ENCODE results near the gene FUT8.

The FUT8 gene

GRCh38 chr14:65604936-65605335 is 192.4 kb downstream of the FUT8 start:
- H3K4me1 ChIP-seq (ENCODE audit: insufficient read depth, low read length) = no peaks in the 10 kb centered on the region
- H3K4me2 ChIP-seq (ENCODE audit: insufficient read depth, low read length) = no peak overlapping the region
- H3K9ac ChIP-seq (ENCODE audit: low read depth, low read length) = no peak overlapping the region
- H2AFZ ChIP-seq (ENCODE audit: low read depth, low read length) = no peak overlapping the region
- no peaks in the 10 kb centered on the region; the same call in 1 of the 2 replicates for H4K20me1 ChIP-seq (ENCODE audit: insufficient read depth, low read length)
- H3K9me3 ChIP-seq (ENCODE audit: insufficient read depth, low read length, severe bottlenecking) = no peaks in the 10 kb centered on the region
- peak; percentile 16 for TF ChIP-seq CTCF (IDR thresholded peaks at IDR 0.05; ENCODE audit: borderline replicate concordance, extremely low read depth, low read length, poor library complexity, severe bottlenecking)
- no peak for TF ChIP-seq EZH2 (IDR thresholded peaks at IDR 0.05; ENCODE audit: borderline replicate concordance, low read depth, low read length, severe bottlenecking)
- H3K79me2 ChIP-seq (ENCODE audit: insufficient read depth, low read length) = peaks cover 54% of the 10 kb centered on the region
- H3K27me3 ChIP-seq (ENCODE audit: insufficient read depth, low read length, poor library complexity) = no peaks in the 10 kb centered on the region
- no peak overlapping the region for H3K27ac ChIP-seq (ENCODE audit: low read length)
- 0 out of 2 replicates have a peak, but pooled peaks cover 3% of the 10 kb centered on the region for H3K36me3 ChIP-seq (ENCODE audit: insufficient read depth, low read length)
- no peak overlapping the region for H3K4me3 ChIP-seq (ENCODE audit: low read depth in 1 of 2, low read length in 2 of 2)
- ATAC-seq (ENCODE audit: insufficient read depth, low read depth) = no peak
- DNase-seq = no peak

GRCh38 chr14:65606460-65606859 is 193.9 kb downstream of the FUT8 start:
- no peak overlapping the region for H3K4me3 ChIP-seq (ENCODE audit: low read depth in 1 of 2, low read length in 2 of 2)
- H3K36me3 ChIP-seq (ENCODE audit: insufficient read depth, low read length) = 0 out of 2 replicates have a peak, but pooled peaks cover 3% of the 10 kb centered on the region
- ATAC-seq (ENCODE audit: insufficient read depth, low read depth) (no peak), DNase-seq (no peak)
- no peak overlapping the region for H2AFZ ChIP-seq (ENCODE audit: low read depth, low read length)
- no peaks in the 10 kb centered on the region for H3K27me3 ChIP-seq (ENCODE audit: insufficient read depth, low read length, poor library complexity)
- H3K79me2 ChIP-seq (ENCODE audit: insufficient read depth, low read length) = peaks cover 46% of the 10 kb centered on the region
- no peaks in the 10 kb centered on the region; the same call in 1 of the 2 replicates for H4K20me1 ChIP-seq (ENCODE audit: insufficient read depth, low read length)
- no peak for TF ChIP-seq EZH2 (IDR thresholded peaks at IDR 0.05; ENCODE audit: borderline replicate concordance, low read depth, low read length, severe bottlenecking)
- no peak for TF ChIP-seq CTCF (IDR thresholded peaks at IDR 0.05; ENCODE audit: borderline replicate concordance, extremely low read depth, low read length, poor library complexity, severe bottlenecking)
- no peaks in the 10 kb centered on the region for H3K9me3 ChIP-seq (ENCODE audit: insufficient read depth, low read length, severe bottlenecking)
- no peak overlapping the region for H3K27ac ChIP-seq (ENCODE audit: low read length)
- no peaks in the 10 kb centered on the region for H3K4me1 ChIP-seq (ENCODE audit: insufficient read depth, low read length)
- no peak overlapping the region for H3K9ac ChIP-seq (ENCODE audit: low read depth, low read length)
- H3K4me2 ChIP-seq (ENCODE audit: insufficient read depth, low read length) = no peak overlapping the region

GRCh38 chr14:65613131-65613650 is 200.7 kb downstream of the FUT8 start:
- ATAC-seq (ENCODE audit: insufficient read depth, low read depth) (no peak), DNase-seq (no peak)
- Histone ChIP-seq H3K27ac (ENCODE audit: low read length) (no peak overlapping the region), H2AFZ (ENCODE audit: low read depth, low read length) (no peak overlapping the region), H3K9me3 (ENCODE audit: insufficient read depth, low read length, severe bottlenecking) (no peaks in the 10 kb centered on the region), H3K27me3 (ENCODE audit: insufficient read depth, low read length, poor library complexity) (no peaks in the 10 kb centered on the region), H3K79me2 (ENCODE audit: insufficient read depth, low read length) (peaks cover 26% of the 10 kb centered on the region), H3K36me3 (ENCODE audit: insufficient read depth, low read length) (peaks cover 12% of the 10 kb centered on the region; the same call in 1 of the 2 replicates), H3K4me2 (ENCODE audit: insufficient read depth, low read length) (no peak overlapping the region), H3K9ac (ENCODE audit: low read depth, low read length) (no peak overlapping the region), H3K4me3 (ENCODE audit: low read depth in 1 of 2, low read length in 2 of 2) (no peak overlapping the region), H4K20me1 (ENCODE audit: insufficient read depth, low read length) (no peaks in the 10 kb centered on the region), H3K4me1 (ENCODE audit: insufficient read depth, low read length) (no peaks in the 10 kb centered on the region)
- no peak for TF ChIP-seq EZH2 (IDR thresholded peaks at IDR 0.05; ENCODE audit: borderline replicate concordance, low read depth, low read length, severe bottlenecking)
- TF ChIP-seq CTCF (IDR thresholded peaks at IDR 0.05; ENCODE audit: borderline replicate concordance, extremely low read depth, low read length, poor library complexity, severe bottlenecking) = no peak

Data from DND-41 (cell line).